HCT116 (cell line): ENCODE measurements around the gene CD8B2.

Experiments used
- CTCF ChIP-seq, 3 experiments: fragments of 200-600 bp in 1 of 3; sonication (generic) in 1 of 3; IDR thresholded peaks in 2 of 3; conservative IDR thresholded peaks in 1 of 3; 2 replicates each; pipeline ENCODE4 v1.5.1; 2012 to 2017; ENCODE audit warnings: low read depth in 2 of 3, low read length in 2 of 3, antibody characterized with exemption in 1 of 3, borderline replicate concordance in 1 of 3, control low read depth in 1 of 3, mild to moderate bottlenecking in 1 of 3, mixed read lengths in 1 of 3, mixed run types in 1 of 3, moderate library complexity in 1 of 3; ENCODE audit not compliant: insufficient read depth in 1 of 3
- EGR1 ChIP-seq: IDR thresholded peaks from 2 replicates; pipeline ENCODE4 v1.6.1; 2012; ENCODE audit warnings: low read depth
- EZH2 ChIP-seq: fragments of 200-600 bp; sonication (generic); IDR thresholded peaks from 2 replicates; pipeline ENCODE4 v1.6.1; 2017; ENCODE audit warnings: antibody characterized with exemption, mixed run types
- FOSL1 ChIP-seq: IDR thresholded peaks from 2 replicates; pipeline ENCODE4 v1.6.1; 2012; ENCODE audit warnings: low read depth
- POLR2AphosphoS5 ChIP-seq: IDR thresholded peaks from 2 replicates; pipeline ENCODE4 v1.6.1; 2011; ENCODE audit warnings: mild to moderate bottlenecking, low read depth, low read length, moderate library complexity
- YY1 ChIP-seq: IDR thresholded peaks from 2 replicates; pipeline ENCODE4 v1.6.1; 2011; ENCODE audit warnings: low read length, low read depth, moderate library complexity, mild to moderate bottlenecking; ENCODE audit not compliant: insufficient replicate concordance; ENCODE audit errors: extremely low read depth
- ZBTB33 ChIP-seq: IDR thresholded peaks from 2 replicates; pipeline ENCODE4 v1.6.1; 2011; ENCODE audit warnings: mild to moderate bottlenecking, low read length, moderate library complexity; ENCODE audit not compliant: insufficient replicate concordance; ENCODE audit errors: extremely low read depth
- ZFX ChIP-seq: fragments of 450-650 bp; IDR thresholded peaks from 2 replicates; pipeline ENCODE4 v1.6.1; 2017

GRCh38 chr2:106551417-106552130 lies 64.4 kb downstream of the CD8B2 start:
- TF ChIP-seq CTCF (IDR thresholded peaks at IDR 0.05 in 2 of 3, conservative IDR thresholded peaks at IDR 0.05 in 1 of 3; ENCODE audit: borderline replicate concordance in 1 of 3, insufficient read depth in 1 of 3, low read depth in 2 of 3, low read length in 2 of 3) = no peak
- no peak for TF ChIP-seq EZH2
- no peak for TF ChIP-seq FOSL1
- no peak for TF ChIP-seq ZBTB33
- TF ChIP-seq POLR2AphosphoS5 = no peak
- TF ChIP-seq ZFX = no peak
- TF ChIP-seq YY1 = no peak
- no peak for TF ChIP-seq EGR1
